ENCODE measurements around the gene EID2.
A peak's percentile ranks its signal among the peaks of the same experiment; 100 is the strongest.

EID2 gene

DNA sequence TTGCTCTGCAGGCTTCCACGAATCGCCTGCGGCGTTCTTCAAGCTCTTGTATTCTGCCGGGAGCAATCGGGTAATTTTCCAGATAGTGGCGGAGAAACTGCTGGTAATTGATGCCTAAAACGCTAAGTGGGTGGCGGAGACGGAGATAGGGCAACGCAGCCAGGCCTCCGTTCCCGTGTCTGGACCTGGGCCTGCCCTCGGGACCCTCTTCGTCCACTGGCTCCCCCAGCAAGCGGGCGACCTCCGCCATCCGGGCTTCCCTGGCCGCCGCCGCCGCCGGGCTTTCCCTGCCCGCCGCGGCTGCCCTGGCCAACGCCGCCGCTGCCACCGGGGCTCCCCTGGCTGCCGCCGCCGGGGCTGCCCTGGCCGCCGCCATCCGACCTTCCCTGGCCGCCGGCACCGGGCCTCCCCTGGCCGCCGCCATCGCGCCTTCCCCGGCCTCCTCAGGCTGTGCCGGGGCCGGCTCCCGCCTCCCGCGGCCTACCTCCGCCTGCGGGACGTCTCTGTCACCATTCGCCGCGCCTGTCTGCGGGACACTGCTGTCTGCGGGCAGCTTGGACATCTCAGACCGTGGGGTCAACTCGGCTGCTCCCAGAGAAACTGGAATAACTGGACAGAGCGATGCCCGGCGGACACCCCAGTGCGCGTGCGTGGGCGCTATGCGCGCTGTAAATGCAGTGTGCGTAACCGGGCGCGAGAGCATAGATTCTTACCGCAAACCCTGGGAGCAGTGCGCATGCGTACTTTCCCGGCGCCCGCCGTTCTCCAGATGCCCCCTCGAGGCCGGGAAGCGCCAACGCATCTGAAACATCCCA is at the start of gene EID2:
TSS of gene EID2 (minus strand) at position 644 of the 815 bp plus-strand sequence. CDS start at position 562, 82 bp downstream.
- peak; percentile 90 for DNase-seq (ENCODE audit: low read depth)

- DNase-seq (ENCODE audit: low read depth) = no peak
Measured at GRCh38 chr19:39588066-39588465, 48.1 kb upstream of the EID2 start.

- no peak for DNase-seq (ENCODE audit: low read depth)
Measured at GRCh38 chr19:39587496-39587895, 47.5 kb upstream of the EID2 start.

DNA sequence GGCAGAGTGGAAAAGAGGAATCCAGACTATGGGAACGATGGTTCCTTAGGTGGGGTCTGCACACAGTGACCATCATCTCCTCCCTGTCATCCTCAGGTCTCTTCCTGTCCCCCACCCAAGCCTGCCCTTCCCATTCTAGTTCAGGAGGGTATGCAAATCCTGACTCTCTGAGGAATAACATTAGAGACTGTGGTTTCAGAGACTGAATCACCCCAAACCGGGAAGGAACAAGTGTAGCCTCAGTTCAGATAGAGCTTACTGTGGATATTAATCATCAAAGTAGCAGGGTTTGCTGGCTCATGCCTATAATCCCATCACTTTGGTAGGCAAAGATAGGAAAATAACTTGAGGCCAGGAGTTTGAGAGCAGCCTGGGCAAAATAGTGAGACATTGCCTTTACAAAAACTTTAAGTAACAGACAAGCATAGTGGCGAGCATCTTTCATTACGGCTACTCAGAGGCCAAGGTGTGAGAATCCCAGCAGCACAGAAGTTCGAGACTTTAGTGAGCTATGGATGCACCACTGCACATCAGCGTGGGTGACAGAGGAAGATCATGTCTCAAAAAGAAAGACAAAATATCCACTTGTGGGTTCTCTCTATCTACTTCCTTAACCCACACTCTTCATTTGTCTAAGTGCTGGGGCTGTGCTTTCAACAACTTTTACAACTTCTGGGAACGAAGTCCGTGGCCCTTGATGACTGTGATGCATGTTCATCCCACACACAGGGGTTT is 43.1 kb upstream of the EID2 start:
- DNase-seq (ENCODE audit: low read depth) = no peak

GRCh38 chr19:39582442-39582841 is 42.5 kb upstream of the EID2 start:
- no peak for DNase-seq (ENCODE audit: low read depth)

DNA sequence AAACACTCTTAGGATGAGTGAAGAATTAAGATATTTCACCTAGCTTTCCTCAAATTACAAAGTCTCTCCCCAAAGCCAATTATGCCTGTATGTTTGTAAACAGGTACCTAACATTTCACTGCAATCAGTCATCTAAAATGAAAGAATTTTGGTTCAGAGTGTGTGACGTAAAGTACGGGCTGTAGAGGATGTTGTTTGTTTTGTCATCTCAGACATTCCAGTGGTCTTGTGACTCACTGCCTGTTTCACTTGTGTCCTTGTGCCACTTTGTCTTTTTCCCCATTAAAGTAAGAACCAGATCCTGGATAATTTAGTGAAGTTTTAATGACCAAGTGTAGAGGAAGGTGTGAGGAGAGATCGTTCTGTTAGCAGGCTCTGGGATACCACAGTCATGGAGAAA is 28.6 kb upstream of the EID2 start:
- no peak for DNase-seq (ENCODE audit: low read depth)

DNA sequence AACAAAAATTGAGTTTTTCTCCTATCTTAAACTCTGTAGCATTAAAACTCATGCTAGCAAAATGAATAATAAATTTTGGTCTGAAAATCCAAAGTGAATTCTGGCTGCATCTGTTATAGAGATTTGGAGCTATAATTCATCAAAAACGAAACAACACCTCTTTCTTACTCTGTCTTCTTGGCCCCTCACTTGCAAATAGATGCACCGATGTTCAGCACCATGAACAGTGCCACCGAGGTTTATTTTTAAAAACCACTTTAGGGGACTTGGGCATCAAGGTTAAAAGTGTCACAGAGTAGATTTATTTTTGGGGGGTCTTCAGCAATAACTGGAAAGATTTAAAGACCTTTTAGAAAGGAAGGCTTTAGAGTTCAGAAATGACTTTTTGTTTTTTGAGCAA is 26.1 kb upstream of the EID2 start:
- no peak for DNase-seq (ENCODE audit: low read depth)

GRCh38 chr19:39563408-39563807 is 23.4 kb upstream of the EID2 start:
- DNase-seq (ENCODE audit: low read depth) = no peak

DNA sequence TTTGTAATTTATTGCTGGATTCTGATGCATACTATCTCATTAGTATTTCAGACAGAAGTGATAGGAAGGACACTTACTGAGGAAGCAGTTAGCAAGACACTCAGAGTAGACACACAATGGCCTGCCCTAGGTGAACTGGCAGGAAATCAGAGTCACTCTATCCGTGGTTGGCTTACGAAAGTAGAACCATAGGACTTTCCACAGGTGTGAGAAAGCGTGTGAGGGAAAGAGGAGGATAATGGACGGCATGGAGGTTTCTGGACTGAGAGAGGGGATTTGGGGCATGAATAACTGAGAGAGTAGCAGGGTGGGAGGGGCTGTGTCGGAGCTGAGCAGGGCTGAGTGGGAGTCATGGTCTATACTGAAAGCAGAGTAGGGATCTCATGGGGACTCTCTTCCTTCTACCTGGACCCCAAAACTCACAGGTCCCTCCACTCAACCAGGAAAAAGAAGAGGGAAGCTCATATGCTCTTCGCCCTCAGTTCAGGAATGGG is 18.7 kb upstream of the EID2 start:
- DNase-seq (ENCODE audit: low read depth) = no peak

GRCh38 chr19:39557811-39558623 is 18.1 kb upstream of the EID2 start:
- no peak for DNase-seq (ENCODE audit: low read depth)

DNA sequence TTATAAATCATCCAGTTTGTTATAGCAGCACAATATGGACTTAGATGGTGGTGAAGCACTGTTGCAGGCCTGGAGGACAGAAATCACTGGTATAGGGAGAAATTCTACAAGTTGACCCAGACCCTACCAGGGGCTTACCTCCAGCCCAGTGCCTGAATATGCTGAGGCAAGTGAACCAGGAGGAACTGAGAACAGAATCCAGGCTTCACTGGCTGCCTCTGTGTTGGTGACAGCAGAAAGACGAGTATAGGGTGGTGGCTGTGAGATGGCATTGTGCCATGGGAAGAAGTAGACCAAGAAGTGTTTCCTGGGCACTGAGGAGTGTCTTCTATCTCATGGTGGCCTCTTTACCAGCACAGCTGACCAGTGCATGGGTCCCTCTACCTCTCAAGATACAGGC is 15.9 kb upstream of the EID2 start:
- no peak for DNase-seq (ENCODE audit: low read depth)

- DNase-seq (ENCODE audit: low read depth) = no peak
Measured at GRCh38 chr19:39554701-39555311, 14.8 kb upstream of the EID2 start.

DNA sequence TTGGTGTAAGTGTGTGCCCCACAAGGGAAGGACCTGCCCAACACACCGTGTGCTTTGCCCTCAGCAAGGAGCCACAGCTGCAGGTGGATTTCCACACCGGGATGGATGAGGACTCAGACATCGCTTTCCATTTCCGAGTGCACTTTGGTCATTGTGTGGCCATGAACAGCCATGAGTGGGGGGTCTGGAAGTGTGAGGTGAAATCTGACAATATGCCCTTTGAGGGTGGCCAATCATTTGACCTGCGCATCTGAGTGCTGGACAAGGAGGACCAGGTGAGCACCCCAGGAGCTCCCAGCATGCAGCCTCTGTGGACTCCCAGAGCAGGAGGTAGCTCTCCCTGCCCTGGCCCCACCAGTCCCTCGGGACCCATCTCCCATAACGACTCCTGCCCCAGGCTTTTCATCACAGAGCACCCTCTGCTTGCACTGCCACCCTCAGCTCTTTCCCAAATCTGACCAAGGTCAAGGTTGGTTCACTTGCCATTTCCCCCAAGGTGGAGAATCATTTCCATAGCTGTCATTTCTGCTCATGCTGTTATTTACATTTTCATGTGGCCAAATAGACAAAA is 13.2 kb upstream of the EID2 start:
- no peak for DNase-seq (ENCODE audit: low read depth)

DNA sequence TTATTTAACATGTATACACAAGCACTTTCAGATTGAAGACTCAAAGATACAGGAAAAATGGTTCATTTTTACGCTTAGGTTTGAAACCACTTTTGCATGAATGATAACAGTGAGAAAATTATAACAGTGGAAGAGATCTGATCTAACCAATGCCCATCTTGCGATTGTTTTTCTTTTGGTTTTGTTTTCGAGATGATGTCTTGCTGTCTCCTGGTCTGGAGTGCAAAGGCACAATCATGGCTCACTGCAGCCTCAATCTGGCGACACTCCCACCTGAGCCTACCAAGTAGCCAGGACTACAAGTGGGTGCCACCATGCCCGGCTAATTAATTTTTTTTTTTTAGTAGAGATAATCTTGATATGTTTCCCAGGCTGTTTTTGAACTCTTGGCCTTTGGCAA is 10.2 kb upstream of the EID2 start:
- no peak for DNase-seq (ENCODE audit: low read depth)

DNA sequence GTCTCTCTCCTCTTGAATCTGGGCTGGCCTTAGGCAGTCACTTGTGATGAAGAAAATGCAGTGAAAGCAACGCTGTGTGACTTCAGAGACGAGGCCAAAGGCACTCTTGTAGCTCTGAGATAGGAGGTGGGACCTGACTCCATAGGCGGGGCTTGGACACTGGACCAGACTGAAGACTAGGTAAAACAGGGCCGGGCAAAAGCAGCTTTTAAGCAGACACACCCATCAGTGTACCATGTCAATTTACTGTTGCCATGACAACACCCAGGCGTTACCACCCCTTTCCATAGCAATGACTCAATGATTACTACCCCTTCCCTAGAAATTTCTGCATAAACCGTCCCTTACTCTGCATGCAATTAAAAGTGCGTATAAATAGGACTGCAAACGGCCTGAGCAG is 6.6 kb upstream of the EID2 start:
- DNase-seq (ENCODE audit: low read depth) = no peak

GRCh38 chr19:39544911-39545310 is 5.0 kb upstream of the EID2 start:
- DNase-seq (ENCODE audit: low read depth) = no peak

DNA sequence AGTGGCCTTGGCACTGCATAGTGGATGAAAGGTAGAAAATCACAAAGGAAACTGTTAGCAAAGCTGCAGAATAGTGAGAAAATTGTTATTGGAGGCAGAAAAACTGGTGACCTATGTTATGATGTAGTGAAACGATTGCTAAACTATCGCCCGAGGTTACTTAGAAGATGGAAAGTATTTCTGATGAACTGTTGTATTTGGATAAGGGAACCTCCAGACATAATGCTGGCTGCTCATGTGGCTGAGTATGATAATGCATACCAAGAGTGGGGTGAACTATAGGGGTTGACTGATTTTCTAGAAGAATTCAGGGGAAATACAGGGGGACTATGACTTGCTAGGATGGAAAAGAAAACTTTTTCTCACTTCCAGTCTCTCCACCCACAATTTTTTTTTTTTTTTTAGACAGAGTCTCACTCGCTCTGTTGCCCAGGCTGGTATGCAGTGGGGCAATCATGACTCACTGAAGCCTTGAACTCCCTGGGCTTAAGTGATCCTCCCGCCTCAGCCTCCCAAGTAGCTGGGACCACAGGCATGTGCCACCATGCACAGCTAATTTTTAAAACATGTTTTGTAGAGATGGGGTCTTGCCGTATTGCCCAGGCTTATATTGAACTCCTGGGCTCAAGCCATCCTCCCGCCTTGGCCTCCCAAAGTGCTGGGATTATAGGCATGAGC is 4.4 kb upstream of the EID2 start:
- DNase-seq (ENCODE audit: low read depth) = no peak

- no peak for DNase-seq (ENCODE audit: low read depth)
Measured at GRCh38 chr19:39543477-39543857, 3.5 kb upstream of the EID2 start.

GRCh38 chr19:39542206-39542605 is 2.2 kb upstream of the EID2 start:
- DNase-seq (ENCODE audit: low read depth) = no peak

- DNase-seq (ENCODE audit: low read depth) = no peak
Measured at GRCh38 chr19:39540333-39540673, 342 bp upstream of the EID2 start.

- DNase-seq (ENCODE audit: low read depth) = no peak
Measured at GRCh38 chr19:39539165-39539517, 820 bp downstream of the EID2 start.
